ENCODE results near the gene TIMP3. TPM values are rescaled to one million over a fixed set of nuclear protein-coding genes. Genes with fewer than 3 reads are reported as not detected.

TIMP3 gene
- total RNA-seq, 1 experiment from 2014 or later, result 0.87 TPM

- Histone ChIP-seq H2BK5ac (ENCODE audit: insufficient read length, low read length) (no peak overlapping the region), H3K4ac (ENCODE audit: low read depth, low read length) (no peak overlapping the region), H3K27ac (ENCODE audit: insufficient read length, low read depth, low read length) (no peak overlapping the region), H3K23ac (ENCODE audit: insufficient read length, low read depth, low read length) (no peak overlapping the region), H3K27me3 (ENCODE audit: insufficient read depth, low read length) (no peaks in the 10 kb centered on the region), H2BK120ac (ENCODE audit: low read depth, low read length, poor library complexity, severe bottlenecking) (no peak overlapping the region), H3K18ac (ENCODE audit: insufficient read length, low read depth, low read length) (no peak overlapping the region), H2AFZ (ENCODE audit: low read length) (no peak overlapping the region), H2BK12ac (ENCODE audit: insufficient read length, low read depth, low read length) (no peak overlapping the region), H4K91ac (ENCODE audit: insufficient read length, low read depth, low read length) (no peak overlapping the region), H3K56ac (ENCODE audit: insufficient read length, low read depth, low read length) (no peak overlapping the region), H3K79me1 (ENCODE audit: insufficient read depth, low read depth, low read length, poor library complexity, severe bottlenecking) (no peaks in the 10 kb centered on the region), H3K9me3 (ENCODE audit: control insufficient read depth, low read depth, low read length) (no peaks in the 10 kb centered on the region), H2BK15ac (ENCODE audit: low read depth, low read length) (no peak overlapping the region), H3K79me2 (ENCODE audit: insufficient read depth, low read length) (no peaks in the 10 kb centered on the region), H2BK20ac (ENCODE audit: low read depth, low read length, poor library complexity, severe bottlenecking) (no peak overlapping the region), H2AK5ac (ENCODE audit: insufficient read length, low read length) (no peak overlapping the region), H3K14ac (ENCODE audit: insufficient read depth, low read length) (no peak overlapping the region), H3K4me2 (ENCODE audit: insufficient read depth, insufficient read length, low read length) (no peak overlapping the region), H3T11ph (ENCODE audit: low read length) (no peak overlapping the region), H4K8ac (replicated peaks; ENCODE audit: insufficient read length, low read depth, low read length) (no peak overlapping the region), H3K23me2 (ENCODE audit: insufficient read length, low read depth, low read length, poor library complexity, severe bottlenecking) (no peaks in the 10 kb centered on the region), H3K9ac (ENCODE audit: extremely low read depth, insufficient read length, low read length) (no peak overlapping the region), H3K4me1 (ENCODE audit: insufficient read depth, low read length) (no peaks in the 10 kb centered on the region), H4K20me1 (ENCODE audit: control insufficient read depth, insufficient read depth, insufficient read length) (peaks cover 2% of the 10 kb centered on the region), H4K5ac (ENCODE audit: insufficient read length, low read depth, low read length) (no peak overlapping the region)
- Mint-ChIP-seq H3K36me3 (ENCODE audit: insufficient read depth in 1 of 3, low read depth in 3 of 3) (peaks cover 0 to 8% (median 3%) of the 10 kb centered on the region in 3 experiments; a peak in 2 of 7 replicates), H3K4me3 (no peak overlapping the region), H3K27ac (peak overlapping the region in 1 of 3 experiments; percentile 50; a peak in 2 of 7 replicates), H3K27me3 (ENCODE audit: low read depth) (no peaks in the 10 kb centered on the region), H3K4me1 (no peaks in the 10 kb centered on the region), H3K9me3 (no peaks in the 10 kb centered on the region)
- no peak for DNase-seq
- WGBS (ENCODE audit: extremely low coverage, insufficient read length, low lambda C conversion rate), result no CpG with 5 or more reads among the region's 9 CpGs
- TF ChIP-seq CTCF (conservative IDR thresholded peaks at IDR 0.05), result no peak
These were observed 49.2 kb upstream of the TIMP3 start for GRCh38 chr22:32752326-32752725.
